PC-9 (cell line): ENCODE measurements around the gene SMC4. TPM values are rescaled to one million over a fixed set of nuclear protein-coding genes. Genes with fewer than 3 reads are reported as not detected.

ENCODE experiments used
- BruUV-seq: library from RNA; stranded (reverse); fragments of 400-500 nt; replicated peaks from 2 replicates; lab custom pipeline; 2021; lab: Mats Ljungman, UMichigan
- CTCF ChIA-PET: fragments of 300-600 bp; sonication (Branson Sonifier 250); formaldehyde crosslinking; loops from one replicate; lab custom pipeline; 2022; ENCODE audit warnings: antibody characterized with exemption; lab: Charles Lee
- POLR2A ChIA-PET: fragments of 300-600 bp; sonication (Branson Sonifier 250); formaldehyde crosslinking; loops from one replicate; lab custom pipeline; 2022; ENCODE audit warnings: antibody characterized with exemption; ENCODE audit not compliant: unreplicated experiment; lab: Charles Lee
- DNase-seq, 2 experiments: peaks; one replicate each; pipeline versions ENCODE4 v3.0.0 to v3.0.0-alpha.2; 2015 to 2022; ENCODE audit warnings: mixed read lengths in 1 of 2
- H2AFZ ChIP-seq: fragments of 200-600 bp; sonication (generic); 2 replicates; pipeline ENCODE4 v1.8.1; 2017; ENCODE audit warnings: antibody characterized with exemption
- H3F3A ChIP-seq: fragments of 200-600 bp; sonication (generic); 2 replicates; pipeline ENCODE4 v1.8.1; 2017; ENCODE audit warnings: antibody characterized with exemption, mild to moderate bottlenecking, low read depth; ENCODE audit not compliant: insufficient read depth
- H3K27ac ChIP-seq: fragments of 200-600 bp; sonication (generic); 2 replicates; pipeline ENCODE4 v1.6.1; 2016; ENCODE audit warnings: mixed run types
- H3K27me3 ChIP-seq: fragments of 200-600 bp; sonication (generic); 2 replicates; pipeline ENCODE4 v1.6.1; 2016; ENCODE audit warnings: low read depth, mixed run types; ENCODE audit not compliant: insufficient read depth
- H3K36me3 ChIP-seq: fragments of 200-600 bp; sonication (generic); 2 replicates; pipeline ENCODE4 v1.6.1; 2016; ENCODE audit warnings: low read depth, mixed run types
- H3K4me1 ChIP-seq: fragments of 200-600 bp; sonication (generic); replicated peaks from 2 replicates; pipeline ENCODE4 v1.6.1; 2016; ENCODE audit warnings: mixed run types; ENCODE audit not compliant: insufficient read depth
- H3K4me2 ChIP-seq: fragments of 200-600 bp; sonication (generic); 2 replicates; pipeline ENCODE4 v1.6.1; 2017; ENCODE audit warnings: mixed run types
- H3K4me3 ChIP-seq: fragments of 200-600 bp; sonication (generic); 2 replicates; pipeline ENCODE4 v1.6.1; 2016; ENCODE audit warnings: mixed run types
- H3K79me2 ChIP-seq: fragments of 200-600 bp; sonication (generic); 2 replicates; pipeline ENCODE4 v1.6.1; 2017; ENCODE audit warnings: low read depth, mixed run types
- H3K9me2 ChIP-seq: fragments of 200-600 bp; sonication (generic); 2 replicates; pipeline ENCODE4 v1.8.1; 2017; ENCODE audit warnings: mild to moderate bottlenecking; ENCODE audit not compliant: insufficient read depth
- H3K9me3 ChIP-seq: fragments of 200-600 bp; sonication (generic); 2 replicates; pipeline ENCODE4 v1.8.1; 2016; ENCODE audit warnings: low read depth; ENCODE audit not compliant: insufficient read depth
- H4K20me1 ChIP-seq: fragments of 200-600 bp; sonication (generic); 2 replicates; pipeline ENCODE4 v1.8.1; 2017; ENCODE audit not compliant: insufficient read depth
- CTCF ChIP-seq: fragments of 200-600 bp; sonication (generic); conservative IDR thresholded peaks from 2 replicates; pipeline ENCODE4 v1.6.1; 2017; ENCODE audit warnings: mixed run types, antibody characterized with exemption, mild to moderate bottlenecking, moderate library complexity
- EZH2 ChIP-seq: fragments of 200-600 bp; sonication (generic); IDR thresholded peaks from 2 replicates; pipeline ENCODE4 v1.8.0; 2017; ENCODE audit warnings: antibody characterized with exemption, low read depth
- intact Hi-C: fragments of 100-400 bp; cut with micrococcal nuclease; formaldehyde crosslinking; loops from one replicate; pipeline ENCODE4 v1.10.0; 2022; ENCODE audit not compliant: unreplicated experiment
- total RNA-seq: library from RNA; stranded (reverse); gene quantifications from 2 replicates; pipeline ENCODE4 v1.2.3, GENCODE V29; 2021

The SMC4 gene
- total RNA-seq, 1 experiment from 2014 or later = 181 TPM

DNA sequence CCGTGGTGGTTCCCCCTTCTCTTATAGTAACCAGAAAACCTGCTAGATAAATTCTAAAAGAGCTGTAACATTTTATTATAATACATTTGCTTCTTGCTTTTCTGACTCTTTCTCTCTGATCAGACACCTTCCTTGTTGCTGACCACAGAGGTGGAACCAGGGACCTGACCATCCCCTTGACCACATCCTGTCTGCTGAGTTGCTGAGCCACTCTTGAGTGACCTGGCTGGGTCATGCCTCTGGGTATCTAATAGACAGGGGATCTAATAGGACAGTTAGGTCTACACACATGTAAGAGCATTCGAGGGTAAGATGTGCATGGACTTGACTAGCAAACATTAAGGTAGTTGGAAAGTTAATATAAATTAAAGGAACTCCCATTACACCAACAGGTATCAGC is 72.9 kb downstream of the SMC4 start:
- no peaks in the 10 kb centered on the region for H3K36me3 ChIP-seq
- H3K4me2 ChIP-seq = no peak overlapping the region
- H3K4me3 ChIP-seq = no peak overlapping the region
- no peaks in the 10 kb centered on the region for H4K20me1 ChIP-seq
- no TSS peak for BruUV-seq
- H2AFZ ChIP-seq = no peak overlapping the region; the same call in 1 of the 2 replicates
- POLR2A ChIA-PET = no interaction called here
- peaks cover 6% of the 10 kb centered on the region; the same call in 1 of the 2 replicates for H3K9me3 ChIP-seq
- CTCF ChIA-PET = no interaction called here
- no peak overlapping the region for H3K27ac ChIP-seq
- H3K4me1 ChIP-seq = no peaks in the 10 kb centered on the region; the same call in 1 of the 2 replicates
- H3K9me2 ChIP-seq = peaks cover 3% of the 10 kb centered on the region; the same call in 1 of the 2 replicates
- DNase-seq = no peak
- H3F3A ChIP-seq = no peaks in the 10 kb centered on the region
- intact Hi-C loops = no loop called here
- TF ChIP-seq CTCF = no peak
- TF ChIP-seq EZH2 = no peak
- no peaks in the 10 kb centered on the region for H3K27me3 ChIP-seq
- H3K79me2 ChIP-seq = no peaks in the 10 kb centered on the region

DNA sequence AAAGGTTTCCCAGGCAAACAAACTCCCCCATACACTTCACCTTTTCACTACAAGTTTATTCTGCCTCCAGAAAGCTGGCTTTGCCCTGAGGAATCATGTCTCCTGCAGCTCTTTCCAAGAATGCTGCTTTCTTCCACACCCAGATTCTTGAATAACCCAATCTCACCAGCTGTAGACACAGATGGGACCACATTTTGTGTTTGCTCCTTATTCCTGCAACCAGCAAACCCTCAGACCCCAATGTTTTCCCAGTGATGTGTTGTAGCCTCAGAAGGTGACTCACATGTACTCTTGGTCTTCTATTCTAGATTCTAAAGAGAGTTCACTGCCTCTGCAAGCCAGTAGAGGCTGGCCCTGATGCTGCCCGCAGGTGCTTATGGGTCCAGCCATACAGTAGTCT is 73.8 kb downstream of the SMC4 start:
- Histone ChIP-seq H3K9me3 (peaks cover 6% of the 10 kb centered on the region; the same call in 1 of the 2 replicates), H3K4me3 (no peak overlapping the region), H3K27ac (no peak overlapping the region), H3K27me3 (no peaks in the 10 kb centered on the region), H2AFZ (no peak overlapping the region), H3K36me3 (no peaks in the 10 kb centered on the region), H3F3A (no peaks in the 10 kb centered on the region), H3K4me1 (no peaks in the 10 kb centered on the region; the same call in 1 of the 2 replicates), H4K20me1 (no peaks in the 10 kb centered on the region), H3K9me2 (peaks cover 3% of the 10 kb centered on the region; the same call in 1 of the 2 replicates), H3K4me2 (no peak overlapping the region), H3K79me2 (no peaks in the 10 kb centered on the region)
- CTCF ChIA-PET = no interaction called here
- no peak for DNase-seq
- TF ChIP-seq EZH2 (no peak), CTCF (no peak)
- POLR2A ChIA-PET = interaction anchor here (0.6 kb wide), 1 partner anchor 1778 kb away, joined by 4 read pairs; no protein-coding TSS in a partner anchor
- BruUV-seq = no TSS peak
- intact Hi-C loops = no loop called here

- ChIA-PET POLR2A (no interaction called here), CTCF (no interaction called here)
- BruUV-seq = no TSS peak
Measured at GRCh38 chr3:160473978-160474377, 74.5 kb downstream of the SMC4 start.

More at GRCh38 chr3:160473978-160474377, 74.5 kb downstream of the SMC4 start:
- Histone ChIP-seq H3K4me2 (no peak overlapping the region), H2AFZ (no peak overlapping the region), H3K9me2 (peaks cover 3% of the 10 kb centered on the region; the same call in 1 of the 2 replicates), H3K27me3 (no peaks in the 10 kb centered on the region), H3K9me3 (peaks cover 6% of the 10 kb centered on the region; the same call in 1 of the 2 replicates), H4K20me1 (no peaks in the 10 kb centered on the region), H3K27ac (no peak overlapping the region), H3K36me3 (no peaks in the 10 kb centered on the region), H3F3A (no peaks in the 10 kb centered on the region), H3K4me1 (no peaks in the 10 kb centered on the region; the same call in 1 of the 2 replicates), H3K79me2 (no peaks in the 10 kb centered on the region), H3K4me3 (no peak overlapping the region)
- intact Hi-C loops = no loop called here
- no peak for TF ChIP-seq CTCF
- no peak for TF ChIP-seq EZH2
- DNase-seq = no peak
